Astrocyte (in vitro differentiated cells and primary cell): ENCODE measurements around the gene HEMK1.

Experiments used
- EZH2 ChIP-seq: IDR thresholded peaks from 2 replicates; pipeline ENCODE4 v1.6.1; 2012; ENCODE audit warnings: mild to moderate bottlenecking, low read length, inconsistent platforms; ENCODE audit not compliant: insufficient read depth
- TF ChIP-seq, protein P1 (sequence below): IDR thresholded peaks from 2 replicates; pipeline ENCODE4 v1.5.1; 2011; ENCODE audit warnings: low read depth, mild to moderate bottlenecking, inconsistent platforms, low read length, moderate library complexity; ENCODE audit not compliant: insufficient read depth

DNA sequence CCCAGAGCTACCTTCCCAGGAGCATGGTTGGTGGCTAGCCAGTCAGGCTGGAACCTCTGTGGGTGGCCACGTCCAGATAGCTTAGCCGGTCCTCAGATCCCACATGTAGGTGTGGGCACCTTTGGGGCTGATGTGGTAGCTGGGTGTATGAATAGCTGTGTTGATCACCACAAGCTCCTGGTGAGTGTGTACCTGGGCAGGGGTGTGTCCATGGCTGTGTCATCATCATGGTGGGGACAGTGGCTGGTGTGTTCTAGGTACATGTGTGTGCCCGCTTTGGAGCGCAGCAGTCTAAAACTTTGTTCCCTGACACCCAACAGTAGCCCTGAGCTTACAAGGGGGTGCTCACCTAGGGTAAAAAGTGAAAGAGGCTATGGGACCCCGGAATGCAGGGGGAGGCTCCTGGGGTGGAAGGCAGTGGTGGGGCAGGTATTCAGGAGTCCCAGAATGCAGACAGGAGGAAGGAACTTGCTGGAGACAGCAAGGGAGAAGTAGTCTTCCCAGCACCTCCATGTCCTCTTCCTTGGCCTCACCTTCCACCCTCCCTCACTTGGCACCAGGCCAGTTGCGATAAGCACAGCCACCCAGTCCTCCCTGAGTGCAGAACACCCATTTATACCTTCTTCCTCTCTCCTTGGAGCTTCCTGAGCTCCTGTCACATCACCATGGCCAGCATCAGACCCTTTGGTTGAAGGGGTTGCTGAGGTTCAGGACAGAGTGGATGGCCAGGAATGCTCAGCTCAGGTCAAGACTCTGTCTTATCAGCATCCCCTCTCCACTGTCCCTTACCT lies 41.1 kb downstream of the HEMK1 start:
- TF ChIP-seq, protein P1, sequence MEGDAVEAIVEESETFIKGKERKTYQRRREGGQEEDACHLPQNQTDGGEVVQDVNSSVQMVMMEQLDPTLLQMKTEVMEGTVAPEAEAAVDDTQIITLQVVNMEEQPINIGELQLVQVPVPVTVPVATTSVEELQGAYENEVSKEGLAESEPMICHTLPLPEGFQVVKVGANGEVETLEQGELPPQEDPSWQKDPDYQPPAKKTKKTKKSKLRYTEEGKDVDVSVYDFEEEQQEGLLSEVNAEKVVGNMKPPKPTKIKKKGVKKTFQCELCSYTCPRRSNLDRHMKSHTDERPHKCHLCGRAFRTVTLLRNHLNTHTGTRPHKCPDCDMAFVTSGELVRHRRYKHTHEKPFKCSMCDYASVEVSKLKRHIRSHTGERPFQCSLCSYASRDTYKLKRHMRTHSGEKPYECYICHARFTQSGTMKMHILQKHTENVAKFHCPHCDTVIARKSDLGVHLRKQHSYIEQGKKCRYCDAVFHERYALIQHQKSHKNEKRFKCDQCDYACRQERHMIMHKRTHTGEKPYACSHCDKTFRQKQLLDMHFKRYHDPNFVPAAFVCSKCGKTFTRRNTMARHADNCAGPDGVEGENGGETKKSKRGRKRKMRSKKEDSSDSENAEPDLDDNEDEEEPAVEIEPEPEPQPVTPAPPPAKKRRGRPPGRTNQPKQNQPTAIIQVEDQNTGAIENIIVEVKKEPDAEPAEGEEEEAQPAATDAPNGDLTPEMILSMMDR: no peak
- no peak for TF ChIP-seq EZH2
